ENCODE measurements around the gene TRAPPC2L.
A peak's percentile ranks its signal among the peaks of the same experiment; 100 is the strongest.

The TRAPPC2L gene
- 21.9 to 23.9 (median 23.2) reads per million in 3 donors for total RNA-seq

GRCh38 chr16:88856828-88857727 lies at the start of gene TRAPPC2L, which contains the start of gene GALNS:
Gene TRAPPC2L, plus strand, starts transcription at chr16:88857127. Its CDS starts 24 bp downstream, at chr16:88857151.
Gene GALNS, minus strand, starts transcription at chr16:88856947. Its CDS starts 70 bp downstream, at chr16:88856877.
- Histone ChIP-seq H3K4me3 (ENCODE audit: insufficient read depth, low read depth, low read length, poor library complexity, severe bottlenecking) (peak within 1 kb of the TSS; percentile 91), H3K36me3 (ENCODE audit: control insufficient read depth, insufficient read depth, low read length) (peaks cover 34% of the 10 kb centered on the region), H3K27ac (ENCODE audit: insufficient read depth, low read length, poor library complexity, severe bottlenecking) (peak within 1 kb of the TSS; percentile 69), H3K4me1 (ENCODE audit: control insufficient read depth, insufficient read depth, low read length, poor library complexity, severe bottlenecking) (peaks cover 24% of the 10 kb centered on the region), H3K9me3 (ENCODE audit: control insufficient read depth, low read length) (no peaks in the 10 kb centered on the region), H3K27me3 (replicated peaks; ENCODE audit: control insufficient read depth, insufficient read depth, low read length, poor library complexity, severe bottlenecking) (no peaks in the 10 kb centered on the region)
- peak; percentile 93 to 98 (median 97) for DNase-seq

GRCh38 chr16:88807142-88807625 lies 49.7 kb upstream of the TRAPPC2L start:
- Histone ChIP-seq H3K27ac (ENCODE audit: insufficient read depth, low read length, poor library complexity, severe bottlenecking) (no peak overlapping the region), H3K4me3 (ENCODE audit: insufficient read depth, low read depth, low read length, poor library complexity, severe bottlenecking) (no peak overlapping the region), H3K36me3 (ENCODE audit: control insufficient read depth, insufficient read depth, low read length) (peaks cover 14% of the 10 kb centered on the region), H3K4me1 (ENCODE audit: control insufficient read depth, insufficient read depth, low read length, poor library complexity, severe bottlenecking) (peaks cover 30% of the 10 kb centered on the region), H3K9me3 (ENCODE audit: control insufficient read depth, low read length) (no peaks in the 10 kb centered on the region), H3K27me3 (replicated peaks; ENCODE audit: control insufficient read depth, insufficient read depth, low read length, poor library complexity, severe bottlenecking) (peaks cover 3% of the 10 kb centered on the region)
- no peak for DNase-seq

GRCh38 chr16:88807626-88808453 lies 49.1 kb upstream of the TRAPPC2L start:
- no peak overlapping the region for H3K27ac ChIP-seq (ENCODE audit: insufficient read depth, low read length, poor library complexity, severe bottlenecking)
- H3K27me3 ChIP-seq (replicated peaks; ENCODE audit: control insufficient read depth, insufficient read depth, low read length, poor library complexity, severe bottlenecking), result peaks cover 3% of the 10 kb centered on the region
- H3K36me3 ChIP-seq (ENCODE audit: control insufficient read depth, insufficient read depth, low read length), result peaks cover 14% of the 10 kb centered on the region
- H3K4me1 ChIP-seq (ENCODE audit: control insufficient read depth, insufficient read depth, low read length, poor library complexity, severe bottlenecking), result peaks cover 30% of the 10 kb centered on the region
- no peaks in the 10 kb centered on the region for H3K9me3 ChIP-seq (ENCODE audit: control insufficient read depth, low read length)
- no peak for DNase-seq
- H3K4me3 ChIP-seq (ENCODE audit: insufficient read depth, low read depth, low read length, poor library complexity, severe bottlenecking), result no peak overlapping the region

- peaks cover 27% of the 10 kb centered on the region for H3K4me1 ChIP-seq (ENCODE audit: control insufficient read depth, insufficient read depth, low read length, poor library complexity, severe bottlenecking)
- DNase-seq, result no peak
- H3K36me3 ChIP-seq (ENCODE audit: control insufficient read depth, insufficient read depth, low read length), result peaks cover 14% of the 10 kb centered on the region
- H3K4me3 ChIP-seq (ENCODE audit: insufficient read depth, low read depth, low read length, poor library complexity, severe bottlenecking), result no peak overlapping the region
- peaks cover 2% of the 10 kb centered on the region for H3K27me3 ChIP-seq (replicated peaks; ENCODE audit: control insufficient read depth, insufficient read depth, low read length, poor library complexity, severe bottlenecking)
- no peaks in the 10 kb centered on the region for H3K9me3 ChIP-seq (ENCODE audit: control insufficient read depth, low read length)
- H3K27ac ChIP-seq (ENCODE audit: insufficient read depth, low read length, poor library complexity, severe bottlenecking), result no peak overlapping the region
These were observed 47.8 kb upstream of the TRAPPC2L start for GRCh38 chr16:88809068-88809675.

GRCh38 chr16:88809676-88810165 lies 47.2 kb upstream of the TRAPPC2L start:
- Histone ChIP-seq H3K4me1 (ENCODE audit: control insufficient read depth, insufficient read depth, low read length, poor library complexity, severe bottlenecking) (peaks cover 22% of the 10 kb centered on the region), H3K27me3 (replicated peaks; ENCODE audit: control insufficient read depth, insufficient read depth, low read length, poor library complexity, severe bottlenecking) (no peaks in the 10 kb centered on the region), H3K4me3 (ENCODE audit: insufficient read depth, low read depth, low read length, poor library complexity, severe bottlenecking) (no peak overlapping the region), H3K27ac (ENCODE audit: insufficient read depth, low read length, poor library complexity, severe bottlenecking) (no peak overlapping the region), H3K36me3 (ENCODE audit: control insufficient read depth, insufficient read depth, low read length) (peaks cover 14% of the 10 kb centered on the region), H3K9me3 (ENCODE audit: control insufficient read depth, low read length) (no peaks in the 10 kb centered on the region)
- no peak for DNase-seq

GRCh38 chr16:88810166-88810911 lies 46.6 kb upstream of the TRAPPC2L start:
- peak overlapping the region; percentile 77 for H3K27ac ChIP-seq (ENCODE audit: insufficient read depth, low read length, poor library complexity, severe bottlenecking)
- peak overlapping the region; percentile 94 for H3K4me3 ChIP-seq (ENCODE audit: insufficient read depth, low read depth, low read length, poor library complexity, severe bottlenecking)
- H3K9me3 ChIP-seq (ENCODE audit: control insufficient read depth, low read length), result no peaks in the 10 kb centered on the region
- no peak for DNase-seq
- no peaks in the 10 kb centered on the region for H3K27me3 ChIP-seq (replicated peaks; ENCODE audit: control insufficient read depth, insufficient read depth, low read length, poor library complexity, severe bottlenecking)
- H3K36me3 ChIP-seq (ENCODE audit: control insufficient read depth, insufficient read depth, low read length), result peaks cover 14% of the 10 kb centered on the region
- H3K4me1 ChIP-seq (ENCODE audit: control insufficient read depth, insufficient read depth, low read length, poor library complexity, severe bottlenecking), result peaks cover 20% of the 10 kb centered on the region

GRCh38 chr16:88810912-88811768 lies 45.8 kb upstream of the TRAPPC2L start:
- peak overlapping the region; percentile 77 for H3K27ac ChIP-seq (ENCODE audit: insufficient read depth, low read length, poor library complexity, severe bottlenecking)
- no peaks in the 10 kb centered on the region for H3K27me3 ChIP-seq (replicated peaks; ENCODE audit: control insufficient read depth, insufficient read depth, low read length, poor library complexity, severe bottlenecking)
- H3K4me1 ChIP-seq (ENCODE audit: control insufficient read depth, insufficient read depth, low read length, poor library complexity, severe bottlenecking), result peaks cover 18% of the 10 kb centered on the region
- peak; percentile 37 to 52 (median 39) for DNase-seq
- peaks cover 14% of the 10 kb centered on the region for H3K36me3 ChIP-seq (ENCODE audit: control insufficient read depth, insufficient read depth, low read length)
- H3K9me3 ChIP-seq (ENCODE audit: control insufficient read depth, low read length), result no peaks in the 10 kb centered on the region
- H3K4me3 ChIP-seq (ENCODE audit: insufficient read depth, low read depth, low read length, poor library complexity, severe bottlenecking), result peak overlapping the region; percentile 94

GRCh38 chr16:88811769-88812512 lies 45.0 kb upstream of the TRAPPC2L start, which contains the start of gene APRT:
Gene APRT, minus strand, starts transcription at chr16:88811928. Its CDS starts 29 bp downstream, at chr16:88811899.
- Histone ChIP-seq H3K4me1 (ENCODE audit: control insufficient read depth, insufficient read depth, low read length, poor library complexity, severe bottlenecking) (peaks cover 18% of the 10 kb centered on the region), H3K36me3 (ENCODE audit: control insufficient read depth, insufficient read depth, low read length) (peaks cover 14% of the 10 kb centered on the region)

More at GRCh38 chr16:88811769-88812512, 45.0 kb upstream of the TRAPPC2L start, which contains the start of gene APRT:
- Histone ChIP-seq H3K9me3 (ENCODE audit: control insufficient read depth, low read length) (no peaks in the 10 kb centered on the region), H3K4me3 (ENCODE audit: insufficient read depth, low read depth, low read length, poor library complexity, severe bottlenecking) (peak within 1 kb of the TSS; percentile 94), H3K27me3 (replicated peaks; ENCODE audit: control insufficient read depth, insufficient read depth, low read length, poor library complexity, severe bottlenecking) (no peaks in the 10 kb centered on the region), H3K27ac (ENCODE audit: insufficient read depth, low read length, poor library complexity, severe bottlenecking) (peak within 1 kb of the TSS; percentile 77)
- DNase-seq, result peak; percentile 93
